WERI-Rb-1 (cell line): Measurements from ENCODE around the gene ANKRD26.

Source experiments
- DNase-seq: peaks from one replicate; pipeline ENCODE4 v3.0.0-alpha.2; 2020
- H3K27ac ChIP-seq: fragments of 250-450 bp; sonication (Bioruptor Pico); 2 replicates; pipeline ENCODE4 v1.5.1; 2020; ENCODE audit warnings: mild to moderate bottlenecking, moderate library complexity
- H3K27me3 ChIP-seq: fragments of 250-450 bp; sonication (Bioruptor Pico); 2 replicates; pipeline ENCODE4 v1.5.1; 2021; ENCODE audit warnings: mild to moderate bottlenecking, low read depth, moderate library complexity; ENCODE audit not compliant: insufficient read depth, severe bottlenecking
- H3K36me3 ChIP-seq: fragments of 250-450 bp; sonication (Bioruptor Pico); 2 replicates; pipeline ENCODE4 v1.5.1; 2020; ENCODE audit warnings: mild to moderate bottlenecking, moderate library complexity
- H3K4me3 ChIP-seq: 2 replicates; pipeline ENCODE4 v1.5.1; 2011; ENCODE audit warnings: low read depth, mild to moderate bottlenecking, control low read depth, low read length
- H3K9me3 ChIP-seq: fragments of 250-450 bp; sonication (Bioruptor Pico); 2 replicates; pipeline ENCODE4 v1.5.1; 2021; ENCODE audit warnings: mild to moderate bottlenecking, moderate library complexity; ENCODE audit not compliant: severe bottlenecking
- CTCF ChIP-seq: IDR thresholded peaks from 2 replicates; pipeline ENCODE4 v1.5.1; 2011; ENCODE audit warnings: low read depth, mild to moderate bottlenecking, control low read depth, inconsistent platforms, low read length

The ANKRD26 gene

GRCh38 chr10:27041196-27041595 lies 59.1 kb downstream of the ANKRD26 start:
- Histone ChIP-seq H3K9me3 (no peaks in the 10 kb centered on the region), H3K4me3 (no peak overlapping the region), H3K36me3 (no peaks in the 10 kb centered on the region; the same call in 1 of the 2 replicates), H3K27ac (no peak overlapping the region), H3K27me3 (no peaks in the 10 kb centered on the region)
- DNase-seq, result no peak
- TF ChIP-seq CTCF, result no peak

GRCh38 chr10:27038168-27038567 lies 62.1 kb downstream of the ANKRD26 start:
- no peak overlapping the region for H3K4me3 ChIP-seq
- no peak for DNase-seq
- TF ChIP-seq CTCF, result no peak
- no peaks in the 10 kb centered on the region for H3K9me3 ChIP-seq
- no peak overlapping the region for H3K27ac ChIP-seq
- no peaks in the 10 kb centered on the region for H3K27me3 ChIP-seq
- no peaks in the 10 kb centered on the region; the same call in 1 of the 2 replicates for H3K36me3 ChIP-seq

- no peaks in the 10 kb centered on the region for H3K9me3 ChIP-seq
- no peak overlapping the region for H3K27ac ChIP-seq
- no peak for DNase-seq
- TF ChIP-seq CTCF, result no peak
- H3K36me3 ChIP-seq, result no peaks in the 10 kb centered on the region; the same call in 1 of the 2 replicates
- H3K27me3 ChIP-seq, result no peaks in the 10 kb centered on the region
- H3K4me3 ChIP-seq, result no peak overlapping the region
These were observed 65.1 kb downstream of the ANKRD26 start for GRCh38 chr10:27035163-27035562.

GRCh38 chr10:27030060-27030459 lies 70.2 kb downstream of the ANKRD26 start:
- Histone ChIP-seq H3K9me3 (no peaks in the 10 kb centered on the region), H3K4me3 (no peak overlapping the region), H3K27me3 (no peaks in the 10 kb centered on the region), H3K36me3 (no peaks in the 10 kb centered on the region), H3K27ac (no peak overlapping the region)
- no peak for TF ChIP-seq CTCF
- DNase-seq, result no peak

GRCh38 chr10:27022048-27022447 lies 78.2 kb downstream of the ANKRD26 start:
- Histone ChIP-seq H3K27me3 (no peaks in the 10 kb centered on the region), H3K27ac (no peak overlapping the region), H3K9me3 (no peaks in the 10 kb centered on the region), H3K4me3 (no peak overlapping the region), H3K36me3 (no peaks in the 10 kb centered on the region)
- TF ChIP-seq CTCF, result no peak
- no peak for DNase-seq

GRCh38 chr10:27020243-27020642 lies 80.1 kb downstream of the ANKRD26 start:
- Histone ChIP-seq H3K4me3 (no peak overlapping the region), H3K27me3 (no peaks in the 10 kb centered on the region), H3K27ac (no peak overlapping the region), H3K36me3 (no peaks in the 10 kb centered on the region), H3K9me3 (no peaks in the 10 kb centered on the region)
- no peak for DNase-seq
- no peak for TF ChIP-seq CTCF
